Fibroblast of lung (primary cell): ENCODE results near the gene RBBP4. TPM values are rescaled to one million over a fixed set of nuclear protein-coding genes. Genes with fewer than 3 reads are reported as not detected.

Experiments
- DNase-seq, 2 donors: peaks; one replicate each; pipeline versions ENCODE4 v3.0.0 to v3.0.0-alpha.2; 2010; ENCODE audit warnings: low read depth in 2 of 2
- H2AFZ ChIP-seq: 2 replicates; pipeline ENCODE4 v1.5.1; 2012; ENCODE audit warnings: low read length, control low read depth, inconsistent platforms
- H3K27ac ChIP-seq: 2 replicates; pipeline ENCODE4 v1.5.1; 2011; ENCODE audit warnings: low read length, control low read depth; ENCODE audit not compliant: insufficient read depth
- H3K27me3 ChIP-seq: 2 replicates; pipeline ENCODE4 v1.5.1; 2011; ENCODE audit warnings: mild to moderate bottlenecking, low read length; ENCODE audit not compliant: control insufficient read depth, insufficient read depth
- H3K36me3 ChIP-seq: 2 replicates; pipeline ENCODE4 v1.5.1; 2011; ENCODE audit warnings: low read length; ENCODE audit not compliant: control insufficient read depth, insufficient read depth
- H3K4me1 ChIP-seq: 2 replicates; pipeline ENCODE4 v1.5.1; 2011; ENCODE audit warnings: low read length; ENCODE audit not compliant: control insufficient read depth, insufficient read depth; ENCODE audit errors: extremely low read depth
- H3K4me2 ChIP-seq: 2 replicates; pipeline ENCODE4 v1.5.1; 2011; ENCODE audit warnings: low read length, control low read depth; ENCODE audit not compliant: insufficient read depth; ENCODE audit errors: extremely low read depth
- H3K4me3 ChIP-seq, 4 experiments: fragments of 200-600 bp in 1 of 4; sonication (generic) in 1 of 4; replicated peaks in 1 of 4; 2 replicates each; pipeline ENCODE4 v1.5.1; 2011 to 2016; ENCODE audit warnings: low read length in 4 of 4, low read depth in 3 of 4, mild to moderate bottlenecking in 3 of 4, control low read depth in 2 of 4, inconsistent platforms in 1 of 4, mixed read lengths in 1 of 4; ENCODE audit not compliant: insufficient read depth in 1 of 4; ENCODE audit errors: control extremely low read depth in 1 of 4
- H3K79me2 ChIP-seq: 2 replicates; pipeline ENCODE4 v1.5.1; 2012; ENCODE audit warnings: mild to moderate bottlenecking, low read length, inconsistent platforms; ENCODE audit not compliant: control insufficient read depth, insufficient read depth
- H3K9ac ChIP-seq: 2 replicates; pipeline ENCODE4 v1.5.1; 2011; ENCODE audit warnings: mild to moderate bottlenecking, low read length, control low read depth; ENCODE audit not compliant: insufficient read depth
- H3K9me3 ChIP-seq: 2 replicates; pipeline ENCODE4 v1.5.1; 2012; ENCODE audit warnings: low read depth, low read length; ENCODE audit not compliant: control insufficient read depth, insufficient read depth
- H4K20me1 ChIP-seq: 2 replicates; pipeline ENCODE4 v1.5.1; 2011; ENCODE audit warnings: low read length; ENCODE audit not compliant: control insufficient read depth, insufficient read depth; ENCODE audit errors: extremely low read depth
- EZH2 ChIP-seq: IDR thresholded peaks from 2 replicates; pipeline ENCODE4 v1.5.1; 2012; ENCODE audit warnings: low read length, control low read depth, mild to moderate bottlenecking; ENCODE audit errors: missing control alignments
- polyA plus RNA-seq, 2 donors: library from polyadenylated mRNA; depleted of rRNA in 1 of 2; stranded (reverse) in 1 of 2; unstranded in 1 of 2; fragments of >200 nt; gene quantifications; 2 replicates each; pipeline ENCODE4 v1.2.1, GENCODE V29; 2011 to 2012; ENCODE audit warnings: missing spikeins in 1 of 2
- total RNA-seq: library from RNA; depleted of rRNA; stranded (reverse); fragments of >200 nt; gene quantifications from 2 replicates; pipeline ENCODE4 v1.2.1, GENCODE V29; 2014
- TF ChIP-seq, protein P1 (sequence below), 2 donors: IDR thresholded peaks in 1 of 2; conservative IDR thresholded peaks in 1 of 2; 1 replicate in 1 of 2; 2 replicates in 1 of 2; pipeline ENCODE4 v1.5.1; 2011 to 2012; ENCODE audit warnings: low read length in 2 of 2, control low read depth in 1 of 2, inconsistent platforms in 1 of 2, low read depth in 1 of 2, mild to moderate bottlenecking in 1 of 2

Gene RBBP4
- total and polyA plus RNA-seq, 2 donors (not counting 1 experiment from before 2014, with no cell fraction given) = 92.5 to 169 TPM

DNA sequence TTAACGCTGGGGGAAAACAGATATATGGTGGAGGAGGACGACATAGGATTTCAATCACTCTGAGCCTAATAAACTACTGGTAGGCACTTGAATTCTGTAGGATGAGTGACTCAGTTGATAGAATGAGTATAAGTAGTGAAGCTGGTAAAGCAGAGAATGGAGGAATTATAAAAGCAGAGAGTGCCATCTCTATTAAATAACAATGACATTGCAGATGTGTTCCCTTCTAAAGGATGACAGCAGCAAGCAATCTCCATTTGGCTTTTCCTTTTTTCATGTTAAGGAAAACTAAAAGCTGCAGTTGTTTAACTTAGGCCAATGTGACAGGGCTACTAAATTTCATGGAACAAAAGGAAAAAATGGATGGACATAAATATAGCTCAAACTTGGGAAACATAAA lies 18.2 kb upstream of the RBBP4 start:
- Histone ChIP-seq H3K27me3 (no peaks in the 10 kb centered on the region), H4K20me1 (no peaks in the 10 kb centered on the region), H2AFZ (no peak overlapping the region), H3K79me2 (peaks cover 4% of the 10 kb centered on the region), H3K4me3 (no peak overlapping the region), H3K9ac (no peak overlapping the region), H3K4me2 (no peak overlapping the region), H3K36me3 (no peaks in the 10 kb centered on the region), H3K4me1 (no peaks in the 10 kb centered on the region), H3K27ac (no peak overlapping the region), H3K9me3 (no peaks in the 10 kb centered on the region)
- DNase-seq = no peak
- TF ChIP-seq EZH2 = no peak

GRCh38 chr1:32635508-32636277 lies 15.3 kb upstream of the RBBP4 start:
- no peak for DNase-seq
- Histone ChIP-seq H2AFZ (no peak overlapping the region), H3K27ac (no peak overlapping the region), H3K36me3 (no peaks in the 10 kb centered on the region), H3K4me3 (no peak overlapping the region), H4K20me1 (no peaks in the 10 kb centered on the region), H3K9me3 (no peaks in the 10 kb centered on the region), H3K4me2 (no peak overlapping the region), H3K9ac (no peak overlapping the region), H3K27me3 (no peaks in the 10 kb centered on the region), H3K4me1 (no peaks in the 10 kb centered on the region), H3K79me2 (peaks cover 7% of the 10 kb centered on the region)
- TF ChIP-seq, protein P1, sequence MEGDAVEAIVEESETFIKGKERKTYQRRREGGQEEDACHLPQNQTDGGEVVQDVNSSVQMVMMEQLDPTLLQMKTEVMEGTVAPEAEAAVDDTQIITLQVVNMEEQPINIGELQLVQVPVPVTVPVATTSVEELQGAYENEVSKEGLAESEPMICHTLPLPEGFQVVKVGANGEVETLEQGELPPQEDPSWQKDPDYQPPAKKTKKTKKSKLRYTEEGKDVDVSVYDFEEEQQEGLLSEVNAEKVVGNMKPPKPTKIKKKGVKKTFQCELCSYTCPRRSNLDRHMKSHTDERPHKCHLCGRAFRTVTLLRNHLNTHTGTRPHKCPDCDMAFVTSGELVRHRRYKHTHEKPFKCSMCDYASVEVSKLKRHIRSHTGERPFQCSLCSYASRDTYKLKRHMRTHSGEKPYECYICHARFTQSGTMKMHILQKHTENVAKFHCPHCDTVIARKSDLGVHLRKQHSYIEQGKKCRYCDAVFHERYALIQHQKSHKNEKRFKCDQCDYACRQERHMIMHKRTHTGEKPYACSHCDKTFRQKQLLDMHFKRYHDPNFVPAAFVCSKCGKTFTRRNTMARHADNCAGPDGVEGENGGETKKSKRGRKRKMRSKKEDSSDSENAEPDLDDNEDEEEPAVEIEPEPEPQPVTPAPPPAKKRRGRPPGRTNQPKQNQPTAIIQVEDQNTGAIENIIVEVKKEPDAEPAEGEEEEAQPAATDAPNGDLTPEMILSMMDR (conservative IDR thresholded peaks at IDR 0.05 in 1 of 2, IDR thresholded peaks at IDR 0.05 in 1 of 2; ENCODE audit: low read depth in 1 of 2, low read length in 2 of 2) = no peak
- no peak for TF ChIP-seq EZH2

DNA sequence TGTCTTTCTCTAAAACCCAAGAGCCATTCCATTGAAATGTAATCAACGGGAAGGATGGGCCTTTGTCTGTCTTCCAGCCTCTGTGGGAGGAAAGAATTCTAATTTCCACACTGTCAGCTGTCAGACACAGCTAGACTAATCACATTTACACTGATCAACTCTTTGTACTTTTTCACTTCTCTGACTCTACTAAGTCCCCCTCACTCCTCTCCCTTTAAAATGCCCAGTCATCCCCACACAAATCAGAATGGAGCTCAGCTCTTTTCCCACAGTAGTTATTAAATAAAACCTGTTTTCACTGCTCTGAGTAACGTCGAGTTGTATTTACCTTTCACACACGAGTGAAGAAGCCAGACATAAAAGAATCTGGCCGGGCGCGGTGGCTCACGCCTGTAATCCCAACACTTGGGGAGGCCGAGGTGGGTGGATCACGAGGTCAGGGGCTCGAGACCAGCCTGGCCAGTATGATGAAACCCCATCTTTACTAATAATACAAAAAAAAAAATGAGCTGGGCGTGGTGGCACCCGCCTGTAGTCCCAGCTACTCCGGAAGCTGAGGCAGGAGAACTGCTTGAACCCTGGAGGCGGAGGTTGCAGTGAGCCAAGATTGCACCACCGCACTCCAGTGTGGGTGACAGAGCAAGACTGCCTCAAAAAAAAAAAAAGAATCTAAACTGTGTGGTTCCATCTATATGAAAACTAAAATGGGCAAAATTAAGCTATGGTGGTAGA lies 13.9 kb upstream of the RBBP4 start:
- no peak overlapping the region for H3K9ac ChIP-seq
- DNase-seq = peak in 1 of 2 donors; percentile 41
- peaks cover 7% of the 10 kb centered on the region for H3K79me2 ChIP-seq
- H4K20me1 ChIP-seq = no peaks in the 10 kb centered on the region
- H3K4me2 ChIP-seq = no peak overlapping the region
- H3K4me3 ChIP-seq = no peak overlapping the region
- H3K4me1 ChIP-seq = no peaks in the 10 kb centered on the region
- H3K27me3 ChIP-seq = no peaks in the 10 kb centered on the region
- no peaks in the 10 kb centered on the region for H3K9me3 ChIP-seq
- H3K27ac ChIP-seq = no peak overlapping the region
- H2AFZ ChIP-seq = no peak overlapping the region
- no peak for TF ChIP-seq EZH2
- TF ChIP-seq, protein P1 (conservative IDR thresholded peaks at IDR 0.05 in 1 of 2, IDR thresholded peaks at IDR 0.05 in 1 of 2; ENCODE audit: low read depth in 1 of 2, low read length in 2 of 2) = no peak
- H3K36me3 ChIP-seq = no peaks in the 10 kb centered on the region
